ENCODE data around the gene RETREG1. TPM values are rescaled to one million over a fixed set of nuclear protein-coding genes. Genes with fewer than 3 reads are reported as not detected.

Gene RETREG1
- total RNA-seq, 1 donor from 2014 or later, result 2.9 TPM

DNA sequence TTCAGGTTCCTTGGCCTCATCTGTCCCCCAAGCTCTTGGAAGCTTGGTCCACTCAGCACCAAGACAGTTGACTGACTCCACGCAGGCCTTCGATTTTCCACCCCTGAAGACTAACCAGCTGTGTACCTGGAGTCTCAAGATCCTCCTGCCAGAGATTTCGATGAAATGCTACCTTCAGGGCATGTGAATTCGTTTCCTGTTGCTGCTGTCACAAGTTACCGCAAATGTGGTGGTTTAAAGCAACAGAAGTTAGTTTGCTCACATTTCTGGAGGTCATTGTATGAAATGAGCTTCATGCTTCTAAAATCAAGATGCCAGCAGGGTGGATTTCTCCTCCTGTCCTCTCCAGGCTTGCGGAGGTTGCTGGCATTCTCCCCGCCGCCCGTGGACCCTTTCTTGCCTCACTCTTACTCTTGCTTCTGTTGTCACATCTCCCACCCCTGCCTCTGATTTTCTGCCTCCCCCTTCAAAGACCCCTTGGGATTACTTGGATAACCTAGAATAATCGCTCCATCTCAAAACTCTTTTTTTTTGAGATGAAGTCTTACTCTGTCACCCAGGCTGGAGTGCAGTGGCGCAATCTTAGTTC, 27.6 kb upstream of the RETREG1 start:
- intact Hi-C loops (cut with DNase I), result no loop called here
- Histone ChIP-seq H3K4me3 (no peak overlapping the region), H3K27me3 (no peaks in the 10 kb centered on the region), H3K27ac (no peak overlapping the region), H3K9me3 (no peaks in the 10 kb centered on the region), H3K36me3 (no peaks in the 10 kb centered on the region), H3K4me1 (no peaks in the 10 kb centered on the region)
- no peak for DNase-seq (ENCODE audit: low spot score in 2 of 2)
- TF ChIP-seq, protein P1, sequence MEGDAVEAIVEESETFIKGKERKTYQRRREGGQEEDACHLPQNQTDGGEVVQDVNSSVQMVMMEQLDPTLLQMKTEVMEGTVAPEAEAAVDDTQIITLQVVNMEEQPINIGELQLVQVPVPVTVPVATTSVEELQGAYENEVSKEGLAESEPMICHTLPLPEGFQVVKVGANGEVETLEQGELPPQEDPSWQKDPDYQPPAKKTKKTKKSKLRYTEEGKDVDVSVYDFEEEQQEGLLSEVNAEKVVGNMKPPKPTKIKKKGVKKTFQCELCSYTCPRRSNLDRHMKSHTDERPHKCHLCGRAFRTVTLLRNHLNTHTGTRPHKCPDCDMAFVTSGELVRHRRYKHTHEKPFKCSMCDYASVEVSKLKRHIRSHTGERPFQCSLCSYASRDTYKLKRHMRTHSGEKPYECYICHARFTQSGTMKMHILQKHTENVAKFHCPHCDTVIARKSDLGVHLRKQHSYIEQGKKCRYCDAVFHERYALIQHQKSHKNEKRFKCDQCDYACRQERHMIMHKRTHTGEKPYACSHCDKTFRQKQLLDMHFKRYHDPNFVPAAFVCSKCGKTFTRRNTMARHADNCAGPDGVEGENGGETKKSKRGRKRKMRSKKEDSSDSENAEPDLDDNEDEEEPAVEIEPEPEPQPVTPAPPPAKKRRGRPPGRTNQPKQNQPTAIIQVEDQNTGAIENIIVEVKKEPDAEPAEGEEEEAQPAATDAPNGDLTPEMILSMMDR (IDR thresholded peaks at IDR 0.05), result no peak

DNA sequence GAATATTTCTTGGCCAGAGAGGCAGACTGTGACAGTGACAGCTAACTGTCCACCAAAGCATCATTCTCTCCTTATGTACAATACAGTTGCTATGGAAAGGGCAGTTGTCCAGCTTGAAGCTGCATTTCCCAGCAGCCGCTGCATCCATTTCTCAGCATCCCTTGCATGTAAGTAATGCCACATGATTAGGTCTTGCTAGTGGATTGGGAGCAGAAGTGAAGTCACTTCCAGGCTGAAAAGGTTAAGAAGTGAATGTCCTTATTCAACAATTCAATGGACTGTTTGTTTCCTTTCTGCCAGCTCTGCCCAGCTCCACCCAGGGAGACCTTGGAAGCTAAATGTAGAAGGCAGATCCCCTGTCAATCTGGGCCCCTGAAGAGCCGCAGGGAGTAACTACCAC, 26.1 kb upstream of the RETREG1 start:
- intact Hi-C loops (cut with DNase I), result no loop called here

DNA sequence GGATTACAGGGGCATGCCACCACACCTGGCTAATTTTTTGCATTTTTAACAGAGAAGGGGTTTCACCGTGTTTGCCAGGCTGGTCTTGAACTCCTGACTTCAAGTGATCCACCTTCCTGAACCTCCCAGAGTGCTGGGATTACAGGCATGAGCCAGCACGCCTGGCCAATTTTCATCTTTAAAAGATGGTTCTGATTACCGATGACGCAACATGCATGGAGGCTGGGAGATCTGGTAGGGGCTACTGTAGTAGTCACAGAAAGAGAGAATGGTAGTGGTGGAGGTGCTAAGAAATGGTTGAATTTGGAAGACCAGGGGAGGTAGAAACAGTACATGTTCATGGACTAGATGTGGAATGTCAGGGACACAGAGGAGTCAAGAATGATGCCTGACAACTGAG, 22.4 kb upstream of the RETREG1 start:
- H3K9me3 ChIP-seq, result no peaks in the 10 kb centered on the region
- no peaks in the 10 kb centered on the region for H3K4me1 ChIP-seq
- no peak overlapping the region for H3K27ac ChIP-seq
- no peaks in the 10 kb centered on the region for H3K27me3 ChIP-seq
- H3K36me3 ChIP-seq, result no peaks in the 10 kb centered on the region
- DNase-seq (ENCODE audit: low spot score in 2 of 2), result no peak
- TF ChIP-seq, protein P1 (IDR thresholded peaks at IDR 0.05), result no peak
- intact Hi-C loops (cut with DNase I), result no loop called here
- no peak overlapping the region for H3K4me3 ChIP-seq

More for the DNA sequence above, 26.1 kb upstream of the RETREG1 start:
- Histone ChIP-seq H3K27ac (no peak overlapping the region), H3K36me3 (no peaks in the 10 kb centered on the region), H3K9me3 (no peaks in the 10 kb centered on the region), H3K27me3 (no peaks in the 10 kb centered on the region), H3K4me3 (no peak overlapping the region), H3K4me1 (no peaks in the 10 kb centered on the region)
- TF ChIP-seq, protein P1 (IDR thresholded peaks at IDR 0.05), result no peak
- no peak for DNase-seq (ENCODE audit: low spot score in 2 of 2)

DNA sequence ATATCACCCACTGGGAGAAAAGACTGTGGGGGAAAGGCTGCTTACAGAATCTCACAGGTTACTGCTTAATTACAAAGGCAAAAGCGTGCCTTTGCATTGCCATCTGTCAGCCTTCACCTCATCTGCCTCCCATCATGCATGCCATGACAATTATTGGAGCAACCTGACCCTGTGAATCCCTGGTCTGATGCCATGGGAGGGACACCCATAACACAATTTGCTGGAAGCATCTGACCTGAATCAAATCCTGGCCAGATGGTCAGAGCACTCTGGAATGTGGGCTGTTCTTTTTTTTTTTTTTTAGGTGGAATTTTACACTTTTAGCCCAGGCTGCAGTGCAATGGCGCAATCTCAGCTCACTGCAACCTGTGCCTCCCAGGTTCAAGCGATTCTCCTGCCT, 11.6 kb upstream of the RETREG1 start:
- TF ChIP-seq, protein P1 (IDR thresholded peaks at IDR 0.05), result no peak
- H3K36me3 ChIP-seq, result no peaks in the 10 kb centered on the region
- H3K27me3 ChIP-seq, result no peaks in the 10 kb centered on the region
- no peak overlapping the region for H3K4me3 ChIP-seq
- H3K4me1 ChIP-seq, result no peaks in the 10 kb centered on the region
- no peak overlapping the region for H3K27ac ChIP-seq
- H3K9me3 ChIP-seq, result no peaks in the 10 kb centered on the region
- intact Hi-C loops (cut with DNase I), result no loop called here
- DNase-seq (ENCODE audit: low spot score in 2 of 2), result no peak

DNA sequence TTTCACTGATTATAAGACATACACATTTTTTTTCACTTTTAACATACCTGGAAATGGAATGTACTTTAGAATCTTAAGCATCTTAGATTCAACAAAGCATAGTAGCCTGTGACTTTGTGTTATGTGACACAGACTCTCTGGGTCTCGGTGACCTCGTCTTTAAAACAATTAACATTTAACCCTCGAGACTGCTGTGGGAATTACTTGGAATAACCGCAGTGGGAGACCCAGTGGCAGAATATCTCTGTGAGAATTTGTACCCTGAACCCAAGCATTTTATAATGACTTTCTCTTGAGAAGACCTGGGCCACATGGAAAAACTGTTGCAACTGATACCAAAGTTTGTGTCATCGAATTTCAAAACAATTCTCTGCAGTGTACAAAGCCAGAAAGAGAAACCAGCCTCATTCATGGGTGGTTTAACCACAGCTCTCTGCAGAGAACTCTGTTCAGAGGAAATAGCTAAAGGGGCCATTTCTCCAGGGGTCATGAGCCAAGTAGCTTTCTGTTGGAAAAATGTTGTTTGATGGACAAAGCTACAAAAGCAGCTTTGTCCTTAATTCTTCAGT, 10.0 kb upstream of the RETREG1 start:
- H3K27ac ChIP-seq, result no peak overlapping the region
- intact Hi-C loops (cut with DNase I), result no loop called here
- H3K4me3 ChIP-seq, result no peak overlapping the region
- H3K9me3 ChIP-seq, result no peaks in the 10 kb centered on the region
- no peaks in the 10 kb centered on the region for H3K27me3 ChIP-seq
- H3K36me3 ChIP-seq, result no peaks in the 10 kb centered on the region
- no peaks in the 10 kb centered on the region for H3K4me1 ChIP-seq
- TF ChIP-seq, protein P1 (IDR thresholded peaks at IDR 0.05), result no peak
- no peak for DNase-seq (ENCODE audit: low spot score in 2 of 2)
